ENCODE measurements around the gene ADAMTS14.

GRCh38 chr10:70811881-70812280, 139.6 kb downstream of the ADAMTS14 start:
- no peak for TF ChIP-seq CTCF (IDR thresholded peaks at IDR 0.05)
- TF ChIP-seq POLR2A (IDR thresholded peaks at IDR 0.05), result no peak
- no peak for TF ChIP-seq POLR2AphosphoS5 (IDR thresholded peaks at IDR 0.05)
